ENCODE measurements around the gene PSMD2. TPM values are rescaled to one million over a fixed set of nuclear protein-coding genes. Genes with fewer than 3 reads are reported as not detected.
A peak's percentile ranks its signal among the peaks of the same experiment; 100 is the strongest.

Gene PSMD2
- total RNA-seq, 1 donor from 2014 or later, result 259 TPM

GRCh38 chr3:184352897-184353545, 54.0 kb downstream of the PSMD2 start:
- Histone ChIP-seq H3K4me3 (ENCODE audit: low read length in 3 of 3) (no peak overlapping the region), H3K27ac (ENCODE audit: low read depth, low read length) (no peak overlapping the region), H3K4me1 (ENCODE audit: control insufficient read depth in 3 of 3, insufficient read depth in 3 of 3, low read length in 3 of 3) (no peaks in the 10 kb centered on the region), H3K36me3 (ENCODE audit: control insufficient read depth in 3 of 3, insufficient read depth in 3 of 3, low read length in 3 of 3) (peaks cover 5 to 6% (median 6%) of the 10 kb centered on the region in 3 donors), H3K9me3 (ENCODE audit: control insufficient read depth in 3 of 3, low read length in 3 of 3) (no peaks in the 10 kb centered on the region), H3K27me3 (ENCODE audit: control insufficient read depth in 3 of 3, insufficient read depth in 3 of 3, low read length in 3 of 3) (no peaks in the 10 kb centered on the region), H3K9ac (ENCODE audit: low read depth in 1 of 3, low read length in 3 of 3) (no peak overlapping the region)

GRCh38 chr3:184353546-184353941, 54.5 kb downstream of the PSMD2 start:
- Histone ChIP-seq H3K4me3 (ENCODE audit: low read length in 3 of 3) (no peak overlapping the region), H3K9me3 (ENCODE audit: control insufficient read depth in 3 of 3, low read length in 3 of 3) (no peaks in the 10 kb centered on the region), H3K27ac (ENCODE audit: low read depth, low read length) (no peak overlapping the region), H3K4me1 (ENCODE audit: control insufficient read depth in 3 of 3, insufficient read depth in 3 of 3, low read length in 3 of 3) (no peaks in the 10 kb centered on the region), H3K27me3 (ENCODE audit: control insufficient read depth in 3 of 3, insufficient read depth in 3 of 3, low read length in 3 of 3) (no peaks in the 10 kb centered on the region), H3K9ac (ENCODE audit: low read depth in 1 of 3, low read length in 3 of 3) (no peak overlapping the region), H3K36me3 (ENCODE audit: control insufficient read depth in 3 of 3, insufficient read depth in 3 of 3, low read length in 3 of 3) (peaks cover 5 to 9% (median 6%) of the 10 kb centered on the region in 3 donors)

GRCh38 chr3:184354121-184354728, 55.2 kb downstream of the PSMD2 start:
- H3K36me3 ChIP-seq (ENCODE audit: control insufficient read depth in 3 of 3, insufficient read depth in 3 of 3, low read length in 3 of 3), result peaks cover 5 to 10% (median 6%) of the 10 kb centered on the region in 3 donors
- H3K9me3 ChIP-seq (ENCODE audit: control insufficient read depth in 3 of 3, low read length in 3 of 3), result no peaks in the 10 kb centered on the region
- no peaks in the 10 kb centered on the region for H3K4me1 ChIP-seq (ENCODE audit: control insufficient read depth in 3 of 3, insufficient read depth in 3 of 3, low read length in 3 of 3)
- H3K27ac ChIP-seq (ENCODE audit: low read depth, low read length), result no peak overlapping the region
- H3K4me3 ChIP-seq (ENCODE audit: low read length in 3 of 3), result no peak overlapping the region
- H3K27me3 ChIP-seq (ENCODE audit: control insufficient read depth in 3 of 3, insufficient read depth in 3 of 3, low read length in 3 of 3), result no peaks in the 10 kb centered on the region
- H3K9ac ChIP-seq (ENCODE audit: low read depth in 1 of 3, low read length in 3 of 3), result no peak overlapping the region

- H3K36me3 ChIP-seq (ENCODE audit: control insufficient read depth in 3 of 3, insufficient read depth in 3 of 3, low read length in 3 of 3), result peaks cover 5 to 10% (median 6%) of the 10 kb centered on the region in 3 donors
- no peak overlapping the region for H3K4me3 ChIP-seq (ENCODE audit: low read length in 3 of 3)
- H3K27me3 ChIP-seq (ENCODE audit: control insufficient read depth in 3 of 3, insufficient read depth in 3 of 3, low read length in 3 of 3), result no peaks in the 10 kb centered on the region
- H3K9me3 ChIP-seq (ENCODE audit: control insufficient read depth in 3 of 3, low read length in 3 of 3), result no peaks in the 10 kb centered on the region
- no peak overlapping the region for H3K27ac ChIP-seq (ENCODE audit: low read depth, low read length)
- H3K9ac ChIP-seq (ENCODE audit: low read depth in 1 of 3, low read length in 3 of 3), result no peak overlapping the region
- H3K4me1 ChIP-seq (ENCODE audit: control insufficient read depth in 3 of 3, insufficient read depth in 3 of 3, low read length in 3 of 3), result no peaks in the 10 kb centered on the region
Measured at GRCh38 chr3:184354754-184355153, 55.7 kb downstream of the PSMD2 start.

- H3K27me3 ChIP-seq (ENCODE audit: control insufficient read depth in 3 of 3, insufficient read depth in 3 of 3, low read length in 3 of 3), result no peaks in the 10 kb centered on the region
Measured at GRCh38 chr3:184355261-184356040, 56.4 kb downstream of the PSMD2 start.

GRCh38 chr3:184357248-184358123, 58.4 kb downstream of the PSMD2 start:
- H3K4me1 ChIP-seq (ENCODE audit: control insufficient read depth in 3 of 3, insufficient read depth in 3 of 3, low read length in 3 of 3), result peaks cover 11 to 19% (median 13%) of the 10 kb centered on the region in 3 donors
- no peak overlapping the region for H3K4me3 ChIP-seq (ENCODE audit: low read length in 3 of 3)
- H3K36me3 ChIP-seq (ENCODE audit: control insufficient read depth in 3 of 3, insufficient read depth in 3 of 3, low read length in 3 of 3), result peaks cover 5 to 10% (median 6%) of the 10 kb centered on the region in 3 donors
- H3K27me3 ChIP-seq (ENCODE audit: control insufficient read depth in 3 of 3, insufficient read depth in 3 of 3, low read length in 3 of 3), result no peaks in the 10 kb centered on the region
- no peak overlapping the region for H3K27ac ChIP-seq (ENCODE audit: low read depth, low read length)
- H3K9me3 ChIP-seq (ENCODE audit: control insufficient read depth in 3 of 3, low read length in 3 of 3), result no peaks in the 10 kb centered on the region
- H3K9ac ChIP-seq (ENCODE audit: low read depth in 1 of 3, low read length in 3 of 3), result no peak overlapping the region

More at GRCh38 chr3:184355261-184356040, 56.4 kb downstream of the PSMD2 start:
- Histone ChIP-seq H3K36me3 (ENCODE audit: control insufficient read depth in 3 of 3, insufficient read depth in 3 of 3, low read length in 3 of 3) (peaks cover 5 to 10% (median 6%) of the 10 kb centered on the region in 3 donors), H3K27ac (ENCODE audit: low read depth, low read length) (no peak overlapping the region), H3K9ac (ENCODE audit: low read depth in 1 of 3, low read length in 3 of 3) (peak overlapping the region in 1 of 3 donors; percentile 8), H3K9me3 (ENCODE audit: control insufficient read depth in 3 of 3, low read length in 3 of 3) (no peaks in the 10 kb centered on the region), H3K4me1 (ENCODE audit: control insufficient read depth in 3 of 3, insufficient read depth in 3 of 3, low read length in 3 of 3) (peaks cover 3 to 6% (median 6%) of the 10 kb centered on the region in 3 donors), H3K4me3 (ENCODE audit: low read length in 3 of 3) (no peak overlapping the region)

GRCh38 chr3:184358124-184358767, 59.2 kb downstream of the PSMD2 start:
- Histone ChIP-seq H3K27me3 (ENCODE audit: control insufficient read depth in 3 of 3, insufficient read depth in 3 of 3, low read length in 3 of 3) (no peaks in the 10 kb centered on the region), H3K36me3 (ENCODE audit: control insufficient read depth in 3 of 3, insufficient read depth in 3 of 3, low read length in 3 of 3) (peaks cover 5 to 10% (median 5%) of the 10 kb centered on the region in 3 donors), H3K4me3 (ENCODE audit: low read length in 3 of 3) (no peak overlapping the region), H3K4me1 (ENCODE audit: control insufficient read depth in 3 of 3, insufficient read depth in 3 of 3, low read length in 3 of 3) (peaks cover 11 to 19% (median 13%) of the 10 kb centered on the region in 3 donors), H3K27ac (ENCODE audit: low read depth, low read length) (no peak overlapping the region), H3K9ac (ENCODE audit: low read depth in 1 of 3, low read length in 3 of 3) (no peak overlapping the region), H3K9me3 (ENCODE audit: control insufficient read depth in 3 of 3, low read length in 3 of 3) (no peaks in the 10 kb centered on the region)
